GM10248 (cell line): ENCODE results near the gene CD36.

ENCODE experiments used
- CTCF ChIA-PET: fragments of 300-600 bp; sonication (Branson Sonifier 250); formaldehyde crosslinking; extraction: SDS; loops from one replicate; lab custom pipeline; 2021; ENCODE audit warnings: antibody characterized with exemption; lab: Yijun Ruan, JAX
- POLR2A ChIA-PET: fragments of 350-650 bp; sonication (Branson Sonifier 250); formaldehyde crosslinking; extraction: SDS; loops from one replicate; lab custom pipeline; 2020; ENCODE audit warnings: antibody characterized with exemption; lab: Yijun Ruan, JAX
- DNase-seq: peaks from one replicate; pipeline ENCODE4 v3.0.0; 2012; ENCODE audit errors: extremely low spot score
- CTCF ChIP-seq: IDR thresholded peaks from 2 replicates; pipeline ENCODE4 v1.5.1; 2012; ENCODE audit warnings: mild to moderate bottlenecking, low read depth; ENCODE audit errors: extremely low read depth, missing control alignments, control extremely low read depth

CD36 gene

GRCh38 chr7:80600046-80600445 lies 38.4 kb upstream of the CD36 start:
- no peak for TF ChIP-seq CTCF
- DNase-seq: no peak
- ChIA-PET CTCF (interaction anchor here (1.4 kb wide), 1 partner anchor 12 kb away, joined by 4 read pairs; no protein-coding TSS in a partner anchor), POLR2A (no interaction called here)

DNA sequence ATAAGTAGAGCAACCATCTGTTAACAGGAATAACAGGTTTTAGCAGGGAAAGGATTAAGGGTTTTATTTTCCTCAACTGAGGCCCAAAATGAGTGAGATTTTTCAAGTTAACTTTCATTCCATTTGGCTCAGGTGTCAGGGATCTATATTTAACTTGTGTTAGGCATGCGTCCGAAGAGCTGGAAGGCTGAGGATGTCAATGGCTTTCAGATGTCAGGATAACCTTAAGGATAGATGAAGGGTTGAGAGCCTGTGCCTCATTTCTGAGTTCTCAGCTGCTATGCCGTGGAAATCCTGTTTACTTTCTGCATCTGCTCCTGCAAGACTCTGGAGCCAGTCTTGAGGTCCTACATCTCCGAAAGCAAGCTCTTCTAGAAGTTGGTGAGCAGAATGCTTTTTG lies 36.4 kb upstream of the CD36 start:
- CTCF ChIA-PET: no interaction called here
- TF ChIP-seq CTCF: no peak
- DNase-seq: no peak
- POLR2A ChIA-PET: no interaction called here

- POLR2A ChIA-PET: no interaction called here
- TF ChIP-seq CTCF: no peak
- CTCF ChIA-PET: no interaction called here
- DNase-seq: no peak
Observed at GRCh38 chr7:80603940-80604339, 34.5 kb upstream of the CD36 start.

- TF ChIP-seq CTCF: no peak
- POLR2A ChIA-PET: no interaction called here
- CTCF ChIA-PET: no interaction called here
Observed at GRCh38 chr7:80604436-80604835, 34.0 kb upstream of the CD36 start.

GRCh38 chr7:80607136-80607535 lies 31.3 kb upstream of the CD36 start:
- DNase-seq: no peak
- POLR2A ChIA-PET: no interaction called here
- TF ChIP-seq CTCF: no peak
- CTCF ChIA-PET: interaction anchor here (1.7 to 2.7 kb wide), 4 partner anchors 11 to 35 kb away, joined by 3 to 6 read pairs (median 5); no protein-coding TSS in a partner anchor

More at GRCh38 chr7:80604436-80604835, 34.0 kb upstream of the CD36 start:
- no peak for DNase-seq

DNA sequence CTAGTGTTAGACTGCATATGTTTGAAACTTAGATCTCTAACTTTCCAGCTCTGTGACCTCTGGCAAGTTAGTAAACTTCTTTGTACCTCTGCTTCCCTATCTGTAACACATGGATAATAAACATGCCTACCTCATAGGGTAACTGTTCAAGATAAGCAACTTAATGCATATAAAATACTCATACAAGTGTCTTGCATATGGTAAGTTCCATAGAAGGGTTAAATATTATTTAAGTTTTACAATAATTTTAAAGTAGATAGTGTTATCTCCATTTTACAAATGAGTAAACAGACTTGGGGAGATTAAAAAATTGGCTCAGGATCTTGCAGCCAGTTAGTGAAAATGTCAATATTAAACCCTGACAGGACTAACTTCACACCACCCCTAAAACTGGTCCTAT lies 30.1 kb upstream of the CD36 start:
- CTCF ChIA-PET: interaction anchor here (1.7 to 2.7 kb wide), 2 partner anchors 21 to 34 kb away, joined by 3 to 6 read pairs; no protein-coding TSS in a partner anchor

More for the DNA sequence above, 30.1 kb upstream of the CD36 start:
- POLR2A ChIA-PET: no interaction called here
- DNase-seq: no peak
- no peak for TF ChIP-seq CTCF
